GM23338 (cell line): ENCODE data around the gene IGF2R. TPM values are rescaled to one million over a fixed set of nuclear protein-coding genes. Genes with fewer than 3 reads are reported as not detected.

Experiments used
- ATAC-seq: fragments of 200-7000 bp; cut with Tn5 transposase; 3 replicates; pipeline ENCODE4 v1.9.1; 2020
- DNase-seq: peaks from one replicate; pipeline ENCODE4 v3.0.0-alpha.2; 2015; ENCODE audit warnings: low spot score
- H2AFZ ChIP-seq: fragments of 200-600 bp; sonication (generic); 2 replicates; pipeline ENCODE4 v1.8.0; 2016; ENCODE audit warnings: antibody characterized with exemption, mild to moderate bottlenecking, moderate library complexity
- H3F3A ChIP-seq: fragments of 200-600 bp; sonication (generic); replicated peaks from 2 replicates; pipeline ENCODE4 v1.8.0; 2017; ENCODE audit warnings: antibody characterized with exemption, mixed run types, low read depth
- H3K27ac ChIP-seq: fragments of 200-600 bp; sonication (generic); 2 replicates; pipeline ENCODE4 v1.6.1; 2016; ENCODE audit warnings: low read depth
- H3K27me3 ChIP-seq: fragments of 200-600 bp; sonication (generic); 2 replicates; pipeline ENCODE4 v1.8.0; 2016; ENCODE audit warnings: mild to moderate bottlenecking, mixed run types, moderate library complexity; ENCODE audit not compliant: insufficient read depth
- H3K36me3 ChIP-seq: fragments of 200-600 bp; sonication (generic); 2 replicates; pipeline ENCODE4 v1.8.0; 2016; ENCODE audit warnings: mild to moderate bottlenecking; ENCODE audit not compliant: insufficient read depth
- H3K4me1 ChIP-seq: fragments of 200-600 bp; sonication (generic); 2 replicates; pipeline ENCODE4 v1.8.0; 2016; ENCODE audit warnings: mild to moderate bottlenecking, moderate library complexity; ENCODE audit not compliant: insufficient read depth
- H3K4me2 ChIP-seq: fragments of 200-600 bp; sonication (generic); 2 replicates; pipeline ENCODE4 v1.7.1; 2017; ENCODE audit warnings: mixed run types
- H3K4me3 ChIP-seq: fragments of 200-600 bp; sonication (generic); 2 replicates; pipeline ENCODE4 v1.6.1; 2016; ENCODE audit warnings: mixed run types
- H3K79me2 ChIP-seq: fragments of 200-600 bp; sonication (generic); replicated peaks from 2 replicates; pipeline ENCODE4 v1.8.0; 2017; ENCODE audit warnings: mild to moderate bottlenecking; ENCODE audit not compliant: insufficient read depth
- H3K9me2 ChIP-seq: fragments of 200-600 bp; sonication (generic); 2 replicates; pipeline ENCODE4 v1.8.0; 2017; ENCODE audit not compliant: insufficient read depth
- H4K20me1 ChIP-seq: fragments of 200-600 bp; sonication (generic); replicated peaks from 2 replicates; pipeline ENCODE4 v1.8.0; 2017; ENCODE audit warnings: mild to moderate bottlenecking; ENCODE audit not compliant: insufficient read depth
- H3K27ac Mint-ChIP-seq: 2 replicates; pipeline ENCODE4 v1.8.0; 2020; ENCODE audit warnings: inconsistent platforms, mild to moderate bottlenecking, moderate library complexity, mixed read lengths
- H3K27me3 Mint-ChIP-seq: 3 replicates; pipeline ENCODE4 v1.8.0; 2022; ENCODE audit warnings: low read depth, mild to moderate bottlenecking, moderate library complexity, mixed read lengths, inconsistent platforms; ENCODE audit not compliant: insufficient read depth, poor library complexity
- H3K36me3 Mint-ChIP-seq: 3 replicates; pipeline ENCODE4 v1.8.0; 2021; ENCODE audit warnings: low read depth, mild to moderate bottlenecking, inconsistent platforms, moderate library complexity, mixed read lengths
- H3K4me1 Mint-ChIP-seq: 3 replicates; pipeline ENCODE4 v1.8.0; 2020; ENCODE audit warnings: mild to moderate bottlenecking, inconsistent platforms, mixed read lengths
- H3K4me3 Mint-ChIP-seq: 3 replicates; pipeline ENCODE4 v1.8.0; 2021; ENCODE audit warnings: moderate library complexity, mild to moderate bottlenecking, inconsistent platforms, mixed read lengths
- H3K9me3 Mint-ChIP-seq: 3 replicates; pipeline ENCODE4 v1.8.0; 2020; ENCODE audit warnings: moderate library complexity, mild to moderate bottlenecking, inconsistent platforms, mixed read lengths
- CREB1 ChIP-seq: fragments of 250-450 bp; sonication (Bioruptor Pico); IDR thresholded peaks from 2 replicates; pipeline ENCODE4 v1.5.0; 2020; ENCODE audit warnings: low read depth, mild to moderate bottlenecking, moderate library complexity
- EZH2 ChIP-seq: fragments of 200-600 bp; sonication (generic); IDR thresholded peaks from one replicate; pipeline ENCODE4 v1.8.0; 2017; ENCODE audit warnings: antibody characterized with exemption, mild to moderate bottlenecking, low read depth; ENCODE audit not compliant: unreplicated experiment
- EZH2phosphoT487 ChIP-seq: fragments of 200-600 bp; sonication (generic); IDR thresholded peaks from one replicate; pipeline ENCODE4 v1.8.1; 2018; ENCODE audit warnings: antibody characterized with exemption; ENCODE audit not compliant: unreplicated experiment
- JUNB ChIP-seq: IDR thresholded peaks from one replicate; pipeline ENCODE4 v1.6.1; 2016; ENCODE audit warnings: antibody characterized with exemption; ENCODE audit not compliant: unreplicated experiment
- STAT1 ChIP-seq: IDR thresholded peaks from one replicate; pipeline ENCODE4 v1.6.1; 2016; ENCODE audit warnings: antibody characterized with exemption; ENCODE audit not compliant: unreplicated experiment
- ZNF114 ChIP-seq: fragments of 250-450 bp; sonication (Bioruptor Pico); IDR thresholded peaks from 2 replicates; pipeline ENCODE4 v1.5.0; 2020; ENCODE audit warnings: mild to moderate bottlenecking, moderate library complexity
- ZNF331 ChIP-seq: fragments of 250-450 bp; sonication (Bioruptor Pico); IDR thresholded peaks from 2 replicates; pipeline ENCODE4 v1.5.0; 2020; ENCODE audit warnings: low read depth, mild to moderate bottlenecking, moderate library complexity
- polyA plus RNA-seq: library from polyadenylated mRNA; unstranded; fragments of >200 nt; fragmentation: Nextera tagmentation; extraction: Ambion mirVana; gene quantifications from 2 replicates; pipeline ENCODE4 v1.2.1, GENCODE V29; 2016
- total RNA-seq: library from RNA; depleted of rRNA; stranded (reverse); fragments of >200 nt; shearing (Covaris generic); gene quantifications from 2 replicates; pipeline ENCODE4 v1.2.3, GENCODE V29; 2014
- TF ChIP-seq, protein P1 (sequence below): fragments of 250-450 bp; sonication (Bioruptor Pico); IDR thresholded peaks from 2 replicates; pipeline ENCODE4 v1.5.0; 2020; ENCODE audit warnings: mild to moderate bottlenecking, moderate library complexity
- TF ChIP-seq, protein P2 (sequence below): IDR thresholded peaks from 2 replicates; pipeline ENCODE4 v1.6.1; 2016; ENCODE audit warnings: antibody characterized with exemption

Gene IGF2R
- total and polyA plus RNA-seq, 2 experiments from 2014 or later = 12.5 to 76.4 TPM

DNA sequence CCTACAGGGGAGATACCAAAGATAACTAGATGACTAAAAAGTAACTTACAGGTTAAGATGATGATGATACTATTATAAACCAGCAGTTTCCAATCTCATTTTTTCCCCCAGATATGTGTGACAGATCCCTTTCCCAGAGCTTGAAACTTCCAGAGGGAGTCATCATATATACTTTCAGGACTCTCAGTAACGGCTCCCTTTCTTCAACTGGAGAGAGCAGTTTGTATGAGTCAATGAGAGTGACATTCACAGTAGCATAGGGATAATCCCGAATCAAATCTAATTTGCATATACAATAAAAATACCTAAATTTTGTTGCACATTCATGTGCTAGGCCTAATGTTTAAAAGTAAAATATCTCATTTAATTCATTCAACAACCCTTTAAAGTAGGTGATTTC lies 29.7 kb downstream of the IGF2R start:
- H3K36me3 Mint-ChIP-seq = peaks cover 22% of the 10 kb centered on the region
- H2AFZ ChIP-seq = no peak overlapping the region
- no peaks in the 10 kb centered on the region for H3K9me3 Mint-ChIP-seq
- H3K79me2 ChIP-seq = peaks cover 99% of the 10 kb centered on the region
- H3K27me3 Mint-ChIP-seq = peaks cover 8% of the 10 kb centered on the region
- no peak overlapping the region for H3K27ac ChIP-seq
- no peaks in the 10 kb centered on the region for H3K27me3 ChIP-seq
- no peaks in the 10 kb centered on the region for H3F3A ChIP-seq
- H3K4me3 Mint-ChIP-seq = no peak overlapping the region
- no peak for ATAC-seq
- no peak overlapping the region for H3K4me2 ChIP-seq
- no peak overlapping the region for H3K27ac Mint-ChIP-seq
- H3K4me1 Mint-ChIP-seq = peaks cover 42% of the 10 kb centered on the region
- DNase-seq = no peak
- no peaks in the 10 kb centered on the region for H3K36me3 ChIP-seq
- peaks cover 15% of the 10 kb centered on the region for H3K4me1 ChIP-seq
- H3K9me2 ChIP-seq = no peaks in the 10 kb centered on the region
- H3K4me3 ChIP-seq = no peak overlapping the region
- TF ChIP-seq EZH2phosphoT487 (no peak), ZNF331 (CRISPR knock-in tag) (no peak), EZH2 (no peak), CREB1 (CRISPR knock-in tag) (no peak), STAT1 (no peak), ZNF114 (CRISPR knock-in tag) (no peak), JUNB (no peak)
- TF ChIP-seq, protein P1, sequence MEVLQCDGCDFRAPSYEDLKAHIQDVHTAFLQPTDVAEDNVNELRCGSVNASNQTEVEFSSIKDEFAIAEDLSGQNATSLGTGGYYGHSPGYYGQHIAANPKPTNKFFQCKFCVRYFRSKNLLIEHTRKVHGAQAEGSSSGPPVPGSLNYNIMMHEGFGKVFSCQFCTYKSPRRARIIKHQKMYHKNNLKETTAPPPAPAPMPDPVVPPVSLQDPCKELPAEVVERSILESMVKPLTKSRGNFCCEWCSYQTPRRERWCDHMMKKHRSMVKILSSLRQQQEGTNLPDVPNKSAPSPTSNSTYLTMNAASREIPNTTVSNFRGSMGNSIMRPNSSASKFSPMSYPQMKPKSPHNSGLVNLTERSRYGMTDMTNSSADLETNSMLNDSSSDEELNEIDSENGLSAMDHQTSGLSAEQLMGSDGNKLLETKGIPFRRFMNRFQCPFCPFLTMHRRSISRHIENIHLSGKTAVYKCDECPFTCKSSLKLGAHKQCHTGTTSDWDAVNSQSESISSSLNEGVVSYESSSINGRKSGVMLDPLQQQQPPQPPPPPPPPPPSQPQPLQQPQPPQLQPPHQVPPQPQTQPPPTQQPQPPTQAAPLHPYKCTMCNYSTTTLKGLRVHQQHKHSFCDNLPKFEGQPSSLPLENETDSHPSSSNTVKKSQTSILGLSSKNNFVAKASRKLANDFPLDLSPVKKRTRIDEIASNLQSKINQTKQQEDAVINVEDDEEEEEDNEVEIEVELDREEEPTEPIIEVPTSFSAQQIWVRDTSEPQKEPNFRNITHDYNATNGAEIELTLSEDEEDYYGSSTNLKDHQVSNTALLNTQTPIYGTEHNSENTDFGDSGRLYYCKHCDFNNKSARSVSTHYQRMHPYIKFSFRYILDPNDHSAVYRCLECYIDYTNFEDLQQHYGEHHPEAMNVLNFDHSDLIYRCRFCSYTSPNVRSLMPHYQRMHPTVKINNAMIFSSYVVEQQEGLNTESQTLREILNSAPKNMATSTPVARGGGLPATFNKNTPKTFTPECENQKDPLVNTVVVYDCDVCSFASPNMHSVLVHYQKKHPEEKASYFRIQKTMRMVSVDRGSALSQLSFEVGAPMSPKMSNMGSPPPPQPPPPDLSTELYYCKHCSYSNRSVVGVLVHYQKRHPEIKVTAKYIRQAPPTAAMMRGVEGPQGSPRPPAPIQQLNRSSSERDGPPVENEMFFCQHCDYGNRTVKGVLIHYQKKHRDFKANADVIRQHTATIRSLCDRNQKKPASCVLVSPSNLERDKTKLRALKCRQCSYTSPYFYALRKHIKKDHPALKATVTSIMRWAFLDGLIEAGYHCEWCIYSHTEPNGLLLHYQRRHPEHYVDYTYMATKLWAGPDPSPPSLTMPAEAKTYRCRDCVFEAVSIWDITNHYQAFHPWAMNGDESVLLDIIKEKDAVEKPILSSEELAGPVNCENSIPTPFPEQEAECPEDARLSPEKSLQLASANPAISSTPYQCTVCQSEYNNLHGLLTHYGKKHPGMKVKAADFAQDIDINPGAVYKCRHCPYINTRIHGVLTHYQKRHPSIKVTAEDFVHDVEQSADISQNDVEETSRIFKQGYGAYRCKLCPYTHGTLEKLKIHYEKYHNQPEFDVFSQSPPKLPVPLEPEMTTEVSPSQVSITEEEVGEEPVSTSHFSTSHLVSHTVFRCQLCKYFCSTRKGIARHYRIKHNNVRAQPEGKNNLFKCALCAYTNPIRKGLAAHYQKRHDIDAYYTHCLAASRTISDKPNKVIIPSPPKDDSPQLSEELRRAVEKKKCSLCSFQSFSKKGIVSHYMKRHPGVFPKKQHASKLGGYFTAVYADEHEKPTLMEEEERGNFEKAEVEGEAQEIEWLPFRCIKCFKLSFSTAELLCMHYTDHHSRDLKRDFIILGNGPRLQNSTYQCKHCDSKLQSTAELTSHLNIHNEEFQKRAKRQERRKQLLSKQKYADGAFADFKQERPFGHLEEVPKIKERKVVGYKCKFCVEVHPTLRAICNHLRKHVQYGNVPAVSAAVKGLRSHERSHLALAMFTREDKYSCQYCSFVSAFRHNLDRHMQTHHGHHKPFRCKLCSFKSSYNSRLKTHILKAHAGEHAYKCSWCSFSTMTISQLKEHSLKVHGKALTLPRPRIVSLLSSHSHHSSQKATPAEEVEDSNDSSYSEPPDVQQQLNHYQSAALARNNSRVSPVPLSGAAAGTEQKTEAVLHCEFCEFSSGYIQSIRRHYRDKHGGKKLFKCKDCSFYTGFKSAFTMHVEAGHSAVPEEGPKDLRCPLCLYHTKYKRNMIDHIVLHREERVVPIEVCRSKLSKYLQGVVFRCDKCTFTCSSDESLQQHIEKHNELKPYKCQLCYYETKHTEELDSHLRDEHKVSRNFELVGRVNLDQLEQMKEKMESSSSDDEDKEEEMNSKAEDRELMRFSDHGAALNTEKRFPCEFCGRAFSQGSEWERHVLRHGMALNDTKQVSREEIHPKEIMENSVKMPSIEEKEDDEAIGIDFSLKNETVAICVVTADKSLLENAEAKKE (CRISPR knock-in tag) = no peak
- TF ChIP-seq, protein P2, sequence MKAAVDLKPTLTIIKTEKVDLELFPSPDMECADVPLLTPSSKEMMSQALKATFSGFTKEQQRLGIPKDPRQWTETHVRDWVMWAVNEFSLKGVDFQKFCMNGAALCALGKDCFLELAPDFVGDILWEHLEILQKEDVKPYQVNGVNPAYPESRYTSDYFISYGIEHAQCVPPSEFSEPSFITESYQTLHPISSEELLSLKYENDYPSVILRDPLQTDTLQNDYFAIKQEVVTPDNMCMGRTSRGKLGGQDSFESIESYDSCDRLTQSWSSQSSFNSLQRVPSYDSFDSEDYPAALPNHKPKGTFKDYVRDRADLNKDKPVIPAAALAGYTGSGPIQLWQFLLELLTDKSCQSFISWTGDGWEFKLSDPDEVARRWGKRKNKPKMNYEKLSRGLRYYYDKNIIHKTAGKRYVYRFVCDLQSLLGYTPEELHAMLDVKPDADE = no peak
- H4K20me1 ChIP-seq = peaks cover 33% of the 10 kb centered on the region
